ENCODE data around the gene GPR61.
A peak's percentile ranks its signal among the peaks of the same experiment; 100 is the strongest.

GPR61 gene

GRCh38 chr1:109508873-109509175 is 30.8 kb upstream of the GPR61 start:
- no peak for DNase-seq (ENCODE audit: low read depth)

- peak; percentile 45 for DNase-seq (ENCODE audit: low read depth)
These were observed 30.2 kb upstream of the GPR61 start, which contains the start of gene AMIGO1 for GRCh38 chr1:109509176-109510134. AMIGO1 (minus strand) TSS chr1:109509727; CDS start chr1:109508912, 815 bp downstream.

- DNase-seq (ENCODE audit: low read depth), result no peak
These were observed 26.5 kb upstream of the GPR61 start for GRCh38 chr1:109513110-109513710.

- DNase-seq (ENCODE audit: low read depth), result no peak
These were observed 24.8 kb upstream of the GPR61 start for GRCh38 chr1:109514846-109515245.

GRCh38 chr1:109516872-109517271 is 22.8 kb upstream of the GPR61 start:
- no peak for DNase-seq (ENCODE audit: low read depth)

- DNase-seq (ENCODE audit: low read depth), result no peak
These were observed 22.3 kb upstream of the GPR61 start for GRCh38 chr1:109517337-109517736.

- DNase-seq (ENCODE audit: low read depth), result no peak
These were observed 18.4 kb upstream of the GPR61 start for GRCh38 chr1:109521002-109521951.

- no peak for DNase-seq (ENCODE audit: low read depth)
These were observed 17.6 kb upstream of the GPR61 start for GRCh38 chr1:109522026-109522425.

GRCh38 chr1:109523706-109524105 is 16.0 kb upstream of the GPR61 start:
- no peak for DNase-seq (ENCODE audit: low read depth)

GRCh38 chr1:109527098-109527811 is 12.4 kb upstream of the GPR61 start:
- no peak for DNase-seq (ENCODE audit: low read depth)

GRCh38 chr1:109527846-109528695 is 11.6 kb upstream of the GPR61 start:
- no peak for DNase-seq (ENCODE audit: low read depth)

- no peak for DNase-seq (ENCODE audit: low read depth)
These were observed 11.0 kb upstream of the GPR61 start for GRCh38 chr1:109528712-109529111.

- DNase-seq (ENCODE audit: low read depth), result no peak
These were observed 9.7 kb upstream of the GPR61 start for GRCh38 chr1:109529881-109530456.

- DNase-seq (ENCODE audit: low read depth), result no peak
These were observed 9.1 kb upstream of the GPR61 start for GRCh38 chr1:109530457-109531087.

GRCh38 chr1:109531380-109531779 is 8.3 kb upstream of the GPR61 start:
- no peak for DNase-seq (ENCODE audit: low read depth)

- no peak for DNase-seq (ENCODE audit: low read depth)
These were observed 7.8 kb upstream of the GPR61 start for GRCh38 chr1:109531826-109532364.

- DNase-seq (ENCODE audit: low read depth), result peak; percentile 52
These were observed 7.1 kb upstream of the GPR61 start for GRCh38 chr1:109532365-109533136.

GRCh38 chr1:109534307-109534858 is 5.3 kb upstream of the GPR61 start:
- DNase-seq (ENCODE audit: low read depth), result no peak

All from CMK (cell line).